HG03097 (cell line): Measurements from ENCODE around the gene GSG1.
"Not testable (repeated sequence)": the region's sequence is repeated elsewhere in the genome, so short reads cannot be mapped to it uniquely, and the experiment has no call there.

Experiments
- ATAC-seq: cut with Tn5 transposase; IDR thresholded peaks from one replicate; pipeline ENCODE4 v1.9.1; 2021; ENCODE audit not compliant: unreplicated experiment, low FRiP score

Gene GSG1

GRCh38 chr12:13066459-13066858 lies 37.0 kb downstream of the GSG1 start:
- ATAC-seq: no peak

GRCh38 chr12:13066014-13066413 lies 37.5 kb downstream of the GSG1 start:
- ATAC-seq: no peak

GRCh38 chr12:13062669-13063068 lies 40.8 kb downstream of the GSG1 start:
- ATAC-seq: no peak

GRCh38 chr12:13061377-13061776 lies 42.1 kb downstream of the GSG1 start:
- ATAC-seq: no peak

- no peak for ATAC-seq
Measured at GRCh38 chr12:13060581-13060980, 42.9 kb downstream of the GSG1 start.

- not testable (repeated sequence) for ATAC-seq
Measured at GRCh38 chr12:13053617-13054016, 49.9 kb downstream of the GSG1 start.

DNA sequence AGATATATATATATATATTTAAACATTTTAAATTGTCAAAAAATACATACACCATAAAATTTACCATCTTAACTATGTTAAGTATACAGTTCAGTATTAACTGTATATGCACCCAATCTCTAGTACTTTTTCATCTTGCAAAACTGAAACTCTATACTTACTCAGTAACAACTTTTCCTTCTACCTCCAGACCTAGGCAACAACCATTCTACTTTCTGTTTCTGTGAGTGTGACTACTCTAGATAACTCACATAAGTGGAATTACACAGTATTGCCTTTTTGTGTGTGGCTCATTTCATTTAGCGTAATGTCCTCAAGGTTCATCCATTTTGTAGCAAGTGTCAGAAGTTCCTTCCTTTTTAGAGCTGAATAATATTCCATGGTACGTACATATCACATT lies 51.0 kb downstream of the GSG1 start:
- ATAC-seq: no peak

DNA sequence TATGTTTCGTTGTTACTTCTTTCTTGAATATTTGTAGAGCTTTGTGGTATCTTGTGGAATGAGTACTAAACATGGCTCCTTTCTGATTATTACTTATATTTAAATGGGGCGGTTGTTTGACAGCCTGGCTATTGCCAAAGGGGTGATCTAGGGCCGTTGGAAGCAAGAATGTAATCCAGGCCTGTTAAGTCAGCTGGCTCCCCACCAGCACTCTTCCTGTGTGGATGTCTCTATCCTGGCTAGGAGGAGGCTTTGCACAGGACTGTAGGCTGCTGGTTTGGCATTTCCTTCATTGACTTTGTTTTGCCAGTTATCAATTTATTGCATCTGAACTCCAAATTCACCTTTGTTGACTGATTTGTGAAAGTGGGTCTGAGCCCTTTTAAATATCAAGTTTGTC lies 53.7 kb downstream of the GSG1 start:
- ATAC-seq: no peak

- ATAC-seq: peak; percentile 66
Measured at GRCh38 chr12:13046964-13047363, 56.5 kb downstream of the GSG1 start.

DNA sequence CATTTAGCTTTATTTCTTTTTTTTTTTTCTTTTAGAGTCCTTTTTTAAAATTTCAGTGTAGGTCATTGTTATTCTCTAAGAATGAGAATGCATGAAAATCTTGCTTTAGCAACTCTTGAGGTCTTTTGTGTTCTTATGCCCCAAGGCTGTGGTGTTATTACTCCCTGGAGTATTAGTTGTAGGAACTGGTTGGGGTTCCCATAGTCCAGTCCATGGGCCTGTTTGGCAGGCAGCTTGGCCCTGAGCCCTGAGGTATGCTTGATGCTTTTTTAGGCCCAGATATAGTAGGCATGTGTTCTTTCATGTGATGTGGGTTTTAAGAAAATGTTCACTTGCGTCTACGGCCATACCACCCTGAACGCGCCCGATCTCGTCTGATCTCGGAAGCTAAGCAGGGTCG lies 57.7 kb downstream of the GSG1 start:
- ATAC-seq: no peak

- ATAC-seq: no peak
Measured at GRCh38 chr12:13044906-13045299, 58.6 kb downstream of the GSG1 start.

DNA sequence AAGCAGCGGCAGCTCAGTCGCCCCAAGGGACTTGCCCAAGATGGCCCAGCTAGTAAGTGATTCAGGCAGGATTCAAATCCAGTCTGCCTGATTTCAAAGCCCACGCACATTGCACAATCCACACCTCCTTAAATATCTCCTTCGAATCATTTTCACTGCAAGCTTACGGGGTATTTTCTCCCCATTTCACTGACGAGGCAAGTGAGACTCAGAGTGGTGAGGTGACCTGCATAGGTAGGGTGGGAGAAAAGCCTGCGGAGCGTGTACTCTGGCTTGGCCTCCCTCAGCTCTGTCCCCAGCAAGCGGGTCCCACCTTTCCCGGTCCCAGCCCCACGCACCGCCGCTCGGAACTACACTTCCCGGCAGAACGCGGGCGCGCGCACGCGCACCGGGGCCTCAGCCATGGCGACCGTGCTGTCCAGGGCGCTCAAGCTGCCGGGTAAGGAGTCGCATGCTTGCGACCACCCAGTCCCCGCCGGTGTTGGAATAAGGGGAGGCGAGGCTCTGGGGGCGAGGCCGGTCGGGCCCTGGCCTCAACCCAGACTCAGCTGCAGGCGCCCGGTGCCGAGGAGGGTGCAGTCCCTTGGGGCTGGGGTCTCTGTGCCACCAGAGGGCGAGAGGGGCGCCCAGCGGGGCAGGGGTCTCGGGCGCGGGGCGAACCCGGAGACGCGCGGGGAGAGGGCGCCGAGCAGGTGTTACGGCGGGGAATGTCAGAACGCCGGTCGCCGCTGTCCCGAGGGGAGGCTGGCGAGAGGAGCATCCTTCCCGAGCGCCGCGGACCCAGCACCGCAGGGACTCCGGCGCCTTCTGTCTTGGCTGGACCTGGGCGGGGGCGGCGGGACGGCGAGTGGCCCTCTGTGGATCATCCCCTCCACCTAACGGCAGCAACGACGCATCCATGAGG lies 59.2 kb downstream of the GSG1 start, which contains the start of gene FAM234B:
FAM234B (plus strand) TSS at position 380 of the 904 bp plus-strand sequence; CDS start at position 403, 23 bp downstream.
- peak; percentile 78 for ATAC-seq

- ATAC-seq: no peak
Measured at GRCh38 chr12:13042666-13043230, 60.7 kb downstream of the GSG1 start.

GRCh38 chr12:13041224-13041623 lies 62.2 kb downstream of the GSG1 start:
- ATAC-seq: no peak

DNA sequence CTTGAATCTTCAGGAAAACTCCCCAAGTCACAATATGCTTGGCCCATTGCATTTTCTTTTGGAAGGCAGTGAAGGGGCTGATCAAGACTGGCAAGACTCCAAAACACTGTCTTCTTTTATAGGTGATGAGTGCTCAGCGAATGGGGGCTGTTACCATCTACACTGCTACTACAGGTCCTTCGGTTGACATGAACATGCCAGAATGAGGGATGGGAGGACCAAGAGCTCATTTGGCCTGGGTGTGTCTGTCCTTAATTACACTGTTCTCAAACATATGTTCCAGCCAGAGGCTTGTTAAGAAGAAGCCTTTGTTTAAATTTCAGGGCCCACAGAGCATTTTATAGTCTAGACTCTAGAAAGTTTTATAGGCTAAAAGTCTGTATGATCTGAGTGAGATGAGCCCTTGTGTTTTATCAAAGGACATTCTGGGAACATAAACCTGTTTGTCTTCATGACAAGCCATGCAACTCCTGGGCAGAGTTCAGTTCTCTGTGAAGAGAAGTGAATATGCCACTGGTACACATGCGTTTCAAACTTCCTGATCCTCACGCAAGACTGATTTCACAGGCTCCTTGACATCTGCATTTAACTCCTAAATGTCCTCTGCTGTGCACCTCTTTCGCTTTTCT lies 64.0 kb downstream of the GSG1 start:
- ATAC-seq: no peak

DNA sequence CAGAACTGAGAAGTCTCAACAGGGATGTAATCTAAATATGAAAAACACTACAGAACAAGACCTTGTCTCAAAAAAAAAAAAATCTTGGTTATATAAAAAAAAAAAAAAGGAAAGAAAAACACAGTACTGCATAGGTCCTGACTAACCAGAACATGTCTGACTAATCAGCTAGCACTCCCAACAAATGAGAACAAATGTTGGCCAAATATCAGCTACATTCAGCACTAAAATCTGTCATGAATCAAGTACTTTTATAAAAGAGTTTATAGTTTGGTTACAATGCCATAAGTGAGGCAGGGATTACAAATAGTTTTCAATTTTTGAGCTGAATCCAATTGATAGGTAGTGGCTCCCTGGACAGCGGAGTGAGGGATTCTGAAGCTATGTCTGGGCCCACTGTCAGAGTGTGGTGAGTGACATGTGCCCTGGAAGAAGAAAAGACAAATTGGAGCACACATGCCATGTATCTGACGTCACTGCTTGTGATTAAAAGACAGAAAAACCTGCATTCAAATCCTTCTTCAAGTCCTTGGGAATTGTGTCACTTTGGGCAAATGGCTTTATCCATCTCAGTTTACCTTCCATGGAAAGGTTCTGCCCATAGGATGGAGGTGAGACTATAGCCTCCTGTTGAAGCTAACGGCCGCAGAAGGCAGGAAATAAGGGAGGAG lies 64.8 kb downstream of the GSG1 start:
- ATAC-seq: no peak

GRCh38 chr12:13036881-13037280 lies 66.6 kb downstream of the GSG1 start:
- ATAC-seq: no peak

DNA sequence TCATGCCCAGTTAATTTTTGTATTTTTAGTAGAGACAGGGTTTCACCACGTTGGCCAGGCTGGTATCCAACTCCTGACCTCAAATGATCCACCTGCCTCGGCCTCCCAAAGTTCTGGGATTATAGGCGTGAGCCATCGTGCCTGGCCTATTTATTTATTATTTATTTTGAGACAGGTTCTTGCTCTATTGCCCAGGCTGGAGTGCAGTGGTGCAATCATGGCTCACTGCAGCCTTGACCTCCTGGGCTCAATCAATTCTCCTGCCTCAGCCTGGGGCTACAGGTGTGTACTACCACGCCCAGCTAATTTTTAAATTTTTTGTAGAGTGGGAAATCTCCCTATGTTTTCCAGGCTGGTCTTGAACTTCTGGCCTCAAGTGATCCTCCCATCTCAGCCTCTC lies 68.1 kb downstream of the GSG1 start:
- not testable (repeated sequence) for ATAC-seq
